Cardiac septum (tissue), 1 donor: ENCODE measurements around the gene HOXB3. TPM values are rescaled to one million over a fixed set of nuclear protein-coding genes. Genes with fewer than 3 reads are reported as not detected.
"Not testable (repeated sequence)": the region's sequence is repeated elsewhere in the genome, so short reads cannot be mapped to it uniquely, and the experiment has no call there.

ENCODE experiments used
- DNase-seq: peaks from one replicate; pipeline ENCODE4 v3.0.0-alpha.2; 2020; ENCODE audit warnings: low spot score
- intact Hi-C: fragments of 100-400 bp; cut with DNase I; formaldehyde crosslinking; loops from one replicate; pipeline ENCODE4 v1.14.0; 2022
- total RNA-seq: library from RNA; stranded (reverse); fragmentation: NEBNext Ultra II Directional; extraction: Animal tissue kit (Norgen Biotek cat#: 25700); gene quantifications from one replicate; pipeline ENCODE4 v1.2.1, GENCODE V29; 2021
- donor health status: DM: no; HTN: no; CAD: no.

HOXB3 gene
- total RNA-seq, 1 donor from 2014 or later = 4.2 TPM

DNA sequence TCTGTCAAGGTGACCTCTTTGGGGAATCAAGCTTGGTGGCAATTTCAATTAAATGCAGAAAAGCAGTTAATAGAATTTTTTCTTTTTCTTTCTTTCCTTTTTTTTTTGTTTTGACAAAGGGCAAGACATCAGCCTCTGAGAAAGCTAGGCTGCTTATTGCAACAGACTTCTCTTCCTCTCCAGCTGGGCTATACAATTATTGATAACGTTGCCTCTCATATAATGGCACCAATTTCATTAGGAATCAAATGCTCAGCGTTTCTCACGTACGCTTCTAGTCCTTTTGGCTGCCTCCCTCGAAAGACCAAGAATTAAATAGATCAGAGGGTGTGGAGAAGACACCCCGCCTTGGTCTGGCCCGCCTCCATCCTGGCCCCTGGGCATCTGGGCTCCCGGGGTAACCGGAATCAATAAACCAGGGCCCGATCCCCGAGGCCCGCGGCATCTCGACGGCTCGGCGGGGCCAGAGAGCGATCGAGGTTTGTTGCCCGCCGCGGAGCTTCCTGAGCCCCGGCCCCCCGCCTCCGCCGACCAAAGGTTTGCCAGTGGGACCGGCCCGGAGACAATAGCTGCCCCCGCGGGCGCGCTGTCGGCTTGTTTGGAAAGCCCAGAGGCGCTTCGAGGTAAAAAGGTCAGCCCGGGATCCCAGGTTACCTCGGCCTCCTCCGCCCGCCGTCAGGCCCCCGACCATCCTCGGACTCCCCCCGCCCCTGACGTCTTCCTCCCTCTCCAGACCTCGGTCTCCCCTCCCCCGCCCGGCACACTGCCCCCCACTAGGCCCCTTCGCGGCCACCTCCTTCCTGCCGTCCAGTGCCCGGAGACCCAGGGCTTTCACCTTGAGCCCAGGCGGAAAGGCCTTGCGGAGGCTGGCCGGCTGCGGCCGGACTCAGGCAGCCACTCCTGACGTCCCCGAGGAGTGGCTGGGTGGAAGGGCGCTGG, 63.2 kb downstream of the HOXB3 start:
- no peak for DNase-seq

GRCh38 chr17:48523010-48523409, 67.0 kb downstream of the HOXB3 start:
- no peak for DNase-seq
- intact Hi-C loops = no loop called here

More for the DNA sequence above, 63.2 kb downstream of the HOXB3 start:
- intact Hi-C loops = no loop called here

DNA sequence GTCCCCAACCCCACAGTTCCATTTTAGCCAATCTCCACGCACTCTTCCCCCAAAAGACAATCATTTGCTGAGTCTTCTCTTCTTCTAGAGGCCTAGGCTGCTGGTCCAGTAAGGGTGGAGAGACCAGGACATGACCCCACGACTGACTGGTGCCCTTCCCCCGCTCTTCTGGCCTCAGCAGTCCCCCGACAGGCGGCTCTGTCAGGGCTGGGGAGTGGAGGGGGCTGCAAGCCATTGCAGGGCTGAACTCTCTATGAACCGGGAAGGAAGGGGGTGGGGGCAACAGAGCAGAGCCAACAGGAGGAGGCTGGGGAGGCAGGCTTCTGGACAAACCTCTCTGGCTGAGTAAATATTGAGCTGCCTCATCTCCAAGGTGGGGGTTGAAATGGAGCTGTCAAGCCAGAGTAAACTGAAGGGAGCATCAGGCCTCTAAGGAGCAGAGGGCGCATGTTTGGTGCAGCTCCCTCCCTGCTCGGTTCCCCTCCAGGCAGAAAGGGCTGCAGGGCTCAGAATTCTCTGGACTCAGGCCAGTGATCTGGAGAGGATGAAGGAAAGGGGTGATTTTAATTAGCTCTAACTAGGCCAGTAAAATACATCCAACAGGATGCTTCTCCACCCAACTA, 67.9 kb downstream of the HOXB3 start:
- intact Hi-C loops = no loop called here
- no peak for DNase-seq

DNA sequence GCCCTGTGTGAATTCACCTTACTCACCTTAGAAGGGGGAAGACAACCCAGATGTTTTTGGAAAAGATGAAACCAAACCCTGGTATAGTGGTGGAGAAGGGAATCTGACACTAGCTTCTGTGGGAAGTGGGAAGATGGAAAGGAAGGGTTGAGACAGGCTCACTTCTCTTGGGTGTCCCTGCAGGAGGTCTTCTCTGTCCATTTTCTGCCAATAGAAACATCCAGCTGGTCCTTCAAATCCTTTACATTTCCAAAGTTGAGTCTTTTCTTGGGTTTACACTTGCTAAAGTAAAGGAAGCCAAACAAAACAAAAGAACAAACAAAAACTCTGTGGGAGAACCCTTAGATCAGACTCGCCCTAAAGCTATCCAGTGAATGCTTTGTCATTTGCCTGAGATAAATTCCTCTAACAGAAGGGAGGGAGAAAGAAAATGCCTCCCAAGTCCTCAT, 69.4 kb downstream of the HOXB3 start:
- no peak for DNase-seq
- intact Hi-C loops = no loop called here

DNA sequence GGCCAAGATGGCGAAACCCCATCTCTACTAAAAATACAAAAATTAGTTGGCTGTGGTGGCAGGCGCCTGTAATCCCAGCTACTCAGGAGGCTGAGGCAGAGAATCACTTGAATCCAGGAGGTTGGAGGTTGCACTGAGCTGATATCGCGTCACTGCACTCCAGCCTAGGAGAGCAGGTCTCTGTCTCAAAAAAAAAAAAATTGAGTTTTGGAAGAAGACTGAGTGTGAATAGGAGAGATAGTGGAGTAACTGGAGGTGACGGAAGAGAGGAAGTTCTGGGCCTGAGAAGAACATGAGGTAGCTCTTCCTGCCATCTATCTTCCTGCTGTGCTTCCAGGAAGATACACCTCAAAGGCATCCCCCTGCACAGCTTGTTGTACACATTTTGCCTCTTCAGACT, 70.6 kb downstream of the HOXB3 start:
- intact Hi-C loops = no loop called here
- no peak for DNase-seq

DNA sequence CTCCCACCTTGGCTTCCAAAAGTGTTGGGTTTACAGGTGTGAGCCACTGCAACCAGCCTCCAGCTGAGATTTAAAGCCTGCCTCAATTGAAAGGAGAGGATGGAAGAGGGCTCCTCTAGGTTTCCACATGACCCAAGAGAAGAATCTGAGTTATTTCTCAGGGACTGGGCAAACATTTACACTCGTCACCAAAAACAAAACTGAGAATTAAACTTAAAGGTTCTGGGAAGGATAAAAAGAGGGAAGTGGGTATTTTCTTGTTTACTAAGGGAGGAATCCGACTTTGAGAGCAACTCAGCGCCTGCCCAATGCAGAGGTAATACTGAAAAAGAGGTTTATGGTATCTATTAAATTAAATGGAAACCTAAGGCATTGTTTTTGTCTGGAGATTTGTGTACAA, 72.6 kb downstream of the HOXB3 start:
- intact Hi-C loops = no loop called here
- DNase-seq = no peak

- no peak for DNase-seq
- intact Hi-C loops = no loop called here
Measured at GRCh38 chr17:48515925-48516900, 73.8 kb downstream of the HOXB3 start.

DNA sequence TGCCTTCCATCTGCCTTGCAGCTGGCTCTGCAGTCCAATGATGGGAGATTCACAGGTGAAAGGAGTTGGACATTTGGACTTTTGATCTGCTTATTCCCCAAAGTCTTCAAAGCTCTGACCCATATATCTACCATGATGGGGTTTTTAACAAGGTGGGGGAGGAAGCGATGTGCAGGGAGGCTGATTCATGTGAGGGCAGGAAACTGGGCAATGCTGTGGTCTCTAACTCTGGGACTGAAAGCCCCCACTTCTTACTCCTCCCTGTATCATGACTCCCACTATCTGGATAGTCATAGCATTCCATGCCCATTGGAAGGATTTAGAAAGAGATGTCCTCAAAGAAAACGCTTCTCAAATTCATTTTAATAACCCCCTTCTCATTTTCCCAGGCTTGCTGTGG, 75.6 kb downstream of the HOXB3 start:
- intact Hi-C loops = no loop called here

DNA sequence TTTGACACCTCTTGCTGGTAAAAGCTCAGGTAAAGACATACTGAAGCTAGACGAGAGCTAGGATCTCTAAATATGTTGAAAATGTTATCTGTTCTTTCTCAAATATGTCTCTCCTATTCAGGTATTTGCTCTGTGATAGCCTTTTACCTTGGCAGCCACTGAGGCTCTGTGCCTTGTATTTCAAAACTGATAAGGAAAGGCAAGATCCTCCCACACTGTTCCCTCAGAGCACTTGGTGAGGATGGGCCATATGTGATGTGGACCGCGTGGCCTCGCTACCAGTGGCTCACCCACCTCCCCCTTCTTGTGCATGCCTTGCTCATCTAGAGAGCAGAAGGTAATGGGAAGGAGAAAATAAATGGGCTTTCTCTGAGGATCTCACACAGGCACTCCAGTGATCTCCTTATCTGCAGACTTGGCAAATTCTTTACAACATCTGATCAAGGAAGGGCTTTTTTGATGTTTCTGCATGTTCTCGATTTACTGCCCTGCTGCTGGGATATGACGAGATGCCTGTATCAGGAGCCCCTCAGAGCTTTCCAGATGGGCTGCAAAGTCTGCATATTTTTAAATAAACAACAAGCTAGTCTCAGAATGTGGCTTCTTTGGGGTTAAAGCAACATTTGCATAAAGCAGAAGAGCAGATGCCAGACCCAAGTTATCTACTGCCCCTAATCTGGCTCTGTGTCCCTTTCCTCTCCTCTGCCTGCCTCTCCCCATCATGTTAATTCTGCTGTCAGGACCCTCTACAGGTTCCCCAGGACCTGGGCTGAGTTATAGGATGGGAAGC, 76.2 kb downstream of the HOXB3 start:
- intact Hi-C loops = no loop called here
- DNase-seq = no peak

More for the DNA sequence above, 75.6 kb downstream of the HOXB3 start:
- no peak for DNase-seq

DNA sequence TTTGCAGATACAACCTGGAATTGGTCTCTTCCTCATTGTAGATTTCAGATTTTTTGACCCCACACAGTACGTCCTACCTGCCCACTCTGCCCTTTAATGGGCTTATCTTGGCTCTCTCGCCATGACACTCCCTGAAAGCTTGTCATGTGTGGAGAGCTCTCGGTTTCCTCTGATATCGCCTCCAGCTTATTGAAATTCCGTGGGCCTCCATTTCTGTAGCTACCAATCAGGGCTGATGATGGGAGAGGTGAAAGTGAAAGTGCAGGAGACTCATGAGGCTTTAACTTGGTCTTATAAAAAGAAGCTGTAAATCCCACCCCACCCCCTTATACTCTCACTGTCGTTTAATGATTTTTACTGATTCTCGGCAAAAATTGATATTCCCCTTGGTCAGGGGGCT, 76.9 kb downstream of the HOXB3 start:
- no peak for DNase-seq
- intact Hi-C loops = no loop called here

GRCh38 chr17:48510761-48511604, 79.1 kb downstream of the HOXB3 start:
- no peak for DNase-seq
- intact Hi-C loops = no loop called here

GRCh38 chr17:48510381-48510760, 79.7 kb downstream of the HOXB3 start:
- intact Hi-C loops = no loop called here
- DNase-seq = no peak

- DNase-seq, intact Hi-C loops: not testable (repeated sequence)
Measured at GRCh38 chr17:48509708-48510107, 80.3 kb downstream of the HOXB3 start.

DNA sequence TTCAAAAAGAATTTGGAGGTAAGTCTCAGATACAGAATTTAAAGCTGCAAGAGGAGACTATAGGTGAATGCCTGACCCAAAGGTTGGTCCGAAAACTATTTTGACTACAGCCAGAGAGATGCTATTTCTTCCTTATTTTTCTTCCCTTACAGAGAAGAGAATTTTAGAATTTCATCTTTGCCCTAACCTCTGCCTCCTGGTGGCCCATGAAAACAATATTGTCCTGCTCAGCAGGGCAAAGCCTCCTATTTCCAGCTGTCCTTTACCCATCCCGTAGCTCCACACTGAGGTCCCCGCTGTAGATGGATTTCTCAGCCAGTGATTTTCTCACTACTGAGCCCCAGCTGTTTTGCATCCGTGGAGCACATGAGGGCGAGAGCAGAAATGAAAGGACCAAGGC, 83.8 kb downstream of the HOXB3 start:
- intact Hi-C loops = no loop called here
- no peak for DNase-seq

DNA sequence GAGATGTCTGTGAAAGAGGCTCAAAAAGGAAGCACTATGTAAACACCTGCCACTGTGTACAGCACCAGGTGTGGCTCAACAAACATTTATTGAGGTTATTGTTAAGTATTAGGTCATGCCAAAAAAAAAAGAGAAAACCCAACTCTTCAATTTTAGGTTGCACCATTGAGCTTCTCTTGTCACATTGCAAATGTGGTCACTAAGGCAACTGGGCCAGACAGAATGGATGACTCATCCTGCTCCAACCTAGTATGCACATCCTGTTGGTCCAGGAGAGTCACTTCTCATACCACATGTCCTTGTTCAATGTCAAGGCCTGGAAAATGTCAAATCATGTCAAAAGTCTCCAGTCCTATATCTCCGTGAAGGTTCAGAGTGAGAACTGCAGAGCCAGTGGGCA, 84.3 kb downstream of the HOXB3 start:
- no peak for DNase-seq
- intact Hi-C loops = no loop called here

- intact Hi-C loops = no loop called here
- DNase-seq = no peak
Measured at GRCh38 chr17:48504953-48505352, 85.1 kb downstream of the HOXB3 start.

GRCh38 chr17:48503747-48504146, 86.3 kb downstream of the HOXB3 start:
- intact Hi-C loops = no loop called here
- DNase-seq = no peak

DNA sequence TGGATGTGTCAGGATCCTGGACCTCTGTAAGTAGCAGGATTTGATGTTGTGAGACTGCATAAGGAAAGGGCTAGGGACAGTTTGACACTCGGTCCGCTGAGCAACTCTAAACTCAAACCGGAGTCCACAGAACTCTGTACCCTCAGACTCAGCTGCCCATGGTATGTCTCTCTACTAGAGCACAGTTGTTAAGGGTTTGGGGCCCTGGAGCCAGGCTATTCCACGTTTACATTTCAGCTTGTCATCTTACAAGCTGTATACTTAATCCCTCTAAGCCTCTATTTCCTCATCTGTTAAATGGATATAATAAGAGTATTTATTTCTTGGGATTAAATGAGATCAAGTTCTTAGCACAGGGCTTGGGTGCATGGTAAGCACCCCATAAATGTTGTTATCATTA, 87.1 kb downstream of the HOXB3 start:
- intact Hi-C loops = no loop called here
- no peak for DNase-seq
